ENCODE measurements around the gene METTL16.
"Not testable (repeated sequence)": the region's sequence is repeated elsewhere in the genome, so short reads cannot be mapped to it uniquely, and the experiment has no call there.

Gene METTL16

DNA sequence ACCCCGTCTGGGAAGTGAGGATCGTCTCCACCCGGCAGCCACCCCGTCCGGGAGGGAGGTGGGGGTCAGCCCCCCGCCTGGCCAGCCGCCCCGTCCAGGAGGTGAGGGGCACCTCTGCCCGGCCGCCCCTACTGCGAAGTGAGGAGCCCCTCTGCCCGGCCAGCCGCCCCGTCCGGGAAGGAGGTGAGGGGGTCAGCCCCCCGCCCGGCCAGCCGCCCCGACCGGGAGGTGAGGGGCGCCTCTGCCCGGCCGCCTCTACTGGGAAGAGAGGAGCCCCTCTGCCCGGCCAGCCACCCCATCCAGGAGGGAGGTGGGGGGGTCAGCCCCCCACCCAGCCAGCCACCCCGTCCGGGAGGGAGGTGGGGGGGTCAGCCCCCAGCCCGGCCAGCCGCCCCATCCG, 4.7 kb downstream of the METTL16 start:
- not testable (repeated sequence) for DNase-seq

DNA sequence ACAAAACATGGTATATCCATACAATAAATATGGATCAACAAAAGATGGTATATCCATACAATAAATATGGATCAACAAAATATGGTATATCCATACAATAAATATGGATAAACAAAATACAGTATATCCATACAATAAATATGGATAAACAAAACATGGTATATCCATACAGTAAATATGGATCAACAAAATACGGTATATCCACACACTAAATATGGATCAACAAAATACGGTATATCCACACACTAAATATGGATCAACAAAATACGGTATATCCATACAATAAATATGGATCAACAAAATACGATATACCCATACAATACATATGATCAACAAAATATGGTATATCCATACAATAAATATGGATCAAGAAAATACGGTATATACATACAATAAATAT, 8.1 kb downstream of the METTL16 start:
- DNase-seq = no peak

DNA sequence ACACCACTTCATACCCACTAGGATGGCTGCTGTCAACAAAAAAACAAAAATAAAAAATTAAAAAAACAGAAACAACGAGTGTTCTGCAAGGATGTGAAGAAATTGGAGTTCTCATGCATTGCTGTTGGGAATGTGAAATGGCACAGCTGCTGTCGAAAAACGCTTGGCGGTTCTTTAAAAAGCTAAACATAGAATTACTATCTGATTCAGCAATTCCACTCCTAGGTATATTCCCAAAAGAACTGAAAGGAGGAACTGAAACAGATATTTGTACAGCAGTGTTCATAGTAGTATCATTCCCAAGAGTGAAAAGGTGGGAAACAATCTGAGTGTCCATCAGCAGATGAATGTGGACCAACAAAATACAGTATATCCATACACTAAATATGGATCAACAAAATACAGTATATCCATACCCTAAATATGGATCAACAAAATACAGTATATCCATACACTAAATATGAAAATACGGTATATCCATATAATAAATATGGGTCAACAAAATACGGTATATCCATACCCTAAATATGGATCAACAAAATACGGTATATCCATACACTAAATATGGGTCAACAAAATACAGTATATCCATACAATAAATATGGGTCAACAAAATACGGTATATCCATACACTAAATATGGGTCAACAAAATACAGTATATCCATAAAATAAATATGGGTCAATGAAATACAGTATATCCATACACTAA, 8.7 kb downstream of the METTL16 start:
- DNase-seq = no peak

DNA sequence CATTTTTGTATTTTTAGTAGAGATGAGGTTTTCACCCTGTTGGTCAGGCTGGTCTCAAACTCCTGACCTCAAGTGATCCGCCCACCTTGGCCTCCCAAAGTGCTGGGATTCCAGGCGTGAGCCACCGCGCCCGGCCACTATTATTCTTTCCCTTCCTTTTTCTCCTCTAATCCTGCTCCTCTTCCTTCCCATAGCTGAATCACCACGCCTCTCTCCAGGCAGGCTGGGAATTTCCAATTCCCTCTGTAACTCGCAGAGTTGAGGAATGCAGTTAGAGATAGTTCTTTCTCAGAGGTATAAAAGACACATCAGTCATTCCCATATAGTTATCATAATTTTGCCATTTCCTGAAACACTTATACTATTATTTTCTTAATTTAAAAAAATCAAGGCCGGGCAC, 11.2 kb downstream of the METTL16 start:
- DNase-seq = no peak

DNA sequence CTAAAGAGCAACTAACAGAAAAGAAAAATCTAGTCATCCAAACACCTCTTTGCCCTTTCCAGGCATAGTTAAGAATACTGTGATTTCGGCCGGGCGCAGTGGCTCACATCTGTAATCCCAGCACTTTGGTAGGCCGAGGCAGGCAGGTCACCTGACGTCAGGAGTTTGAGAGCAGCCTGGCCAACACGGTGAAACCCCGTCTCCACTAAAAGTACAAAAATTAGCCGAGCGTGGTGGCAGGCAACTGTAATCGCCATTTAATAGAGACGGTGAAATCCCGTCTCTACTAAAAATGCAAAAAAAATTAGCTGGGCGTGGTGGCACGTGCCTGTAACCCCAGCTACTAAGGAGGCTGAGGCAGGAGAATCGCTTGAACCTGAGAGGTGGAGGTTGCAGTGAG, 22.4 kb downstream of the METTL16 start:
- not testable (repeated sequence) for DNase-seq

DNA sequence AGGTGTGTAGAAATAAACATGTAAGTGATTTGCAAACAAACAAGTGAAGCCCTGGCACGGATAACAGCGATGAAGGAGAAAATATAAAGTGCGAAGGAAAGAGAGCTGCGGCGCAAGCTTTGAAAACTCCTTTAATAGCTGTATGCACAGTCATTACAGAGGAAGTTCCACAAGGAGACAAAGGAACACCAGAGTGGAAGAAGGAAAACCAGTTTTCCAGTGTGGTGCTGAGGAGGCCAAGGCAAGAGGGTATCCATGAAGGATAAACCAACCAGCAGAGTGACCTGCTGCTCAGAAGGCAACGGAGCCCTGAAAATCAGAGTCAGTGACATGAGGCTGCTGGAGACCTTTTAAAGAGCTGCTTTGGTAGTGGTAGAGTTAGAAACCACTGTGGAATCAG, 24.4 kb downstream of the METTL16 start:
- DNase-seq = no peak

DNA sequence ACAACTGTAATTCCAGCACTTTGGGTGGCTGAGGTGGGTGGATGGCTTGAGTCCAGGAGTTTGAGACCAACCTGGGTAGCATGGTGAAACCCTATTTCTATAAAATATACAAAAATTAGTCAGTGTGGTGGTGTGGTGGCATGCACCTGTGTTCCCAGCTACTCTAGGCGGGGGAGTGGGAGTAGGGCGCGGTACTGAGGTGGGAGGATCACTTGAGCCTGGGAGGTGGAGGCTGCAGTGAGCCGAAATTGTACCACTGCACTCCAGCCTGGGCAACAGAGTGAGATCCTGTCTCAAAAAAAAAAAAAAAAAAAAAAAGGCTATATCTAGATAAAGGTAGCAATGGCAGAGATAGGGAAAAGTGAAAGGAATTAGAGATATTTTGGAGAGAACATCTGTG, 25.0 kb downstream of the METTL16 start:
- not testable (repeated sequence) for DNase-seq

DNA sequence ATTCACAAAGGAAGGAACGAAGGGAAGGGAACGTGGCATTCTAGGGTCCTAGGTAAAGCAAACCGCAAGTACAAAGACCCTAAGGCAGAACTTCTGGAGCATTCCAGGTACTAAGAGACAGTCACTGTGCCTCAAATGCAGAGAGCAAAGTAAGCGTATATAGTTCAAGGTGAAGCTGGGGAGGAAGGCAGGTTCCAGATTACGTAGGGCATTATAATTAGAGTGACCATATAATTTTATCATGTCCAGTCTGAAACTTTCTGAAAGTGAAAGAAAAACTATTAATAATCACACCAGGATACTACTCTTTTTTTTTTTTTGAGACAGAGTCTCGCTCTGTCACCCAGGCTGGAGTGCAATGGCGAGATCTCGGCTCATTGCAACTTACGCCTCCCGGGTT, 25.7 kb downstream of the METTL16 start:
- no peak for DNase-seq

DNA sequence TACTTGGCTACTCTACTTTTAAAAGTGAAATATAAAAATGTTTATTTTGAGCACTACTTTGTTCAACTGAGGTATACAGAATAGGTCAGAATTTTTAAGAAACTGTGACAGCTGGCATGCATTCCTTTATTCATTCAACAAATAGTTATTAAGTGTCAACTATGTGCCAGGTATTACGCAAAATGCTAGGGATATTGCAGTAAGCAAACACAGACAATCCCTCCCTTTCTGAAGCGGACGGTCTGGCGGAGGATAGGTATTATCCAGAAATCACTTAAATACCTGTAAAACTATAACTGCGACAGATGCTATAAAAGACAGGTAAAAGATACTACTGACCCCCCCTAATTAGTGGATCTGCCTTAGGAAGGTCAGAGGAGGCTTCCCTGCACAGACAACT, 26.1 kb downstream of the METTL16 start:
- DNase-seq = no peak

DNA sequence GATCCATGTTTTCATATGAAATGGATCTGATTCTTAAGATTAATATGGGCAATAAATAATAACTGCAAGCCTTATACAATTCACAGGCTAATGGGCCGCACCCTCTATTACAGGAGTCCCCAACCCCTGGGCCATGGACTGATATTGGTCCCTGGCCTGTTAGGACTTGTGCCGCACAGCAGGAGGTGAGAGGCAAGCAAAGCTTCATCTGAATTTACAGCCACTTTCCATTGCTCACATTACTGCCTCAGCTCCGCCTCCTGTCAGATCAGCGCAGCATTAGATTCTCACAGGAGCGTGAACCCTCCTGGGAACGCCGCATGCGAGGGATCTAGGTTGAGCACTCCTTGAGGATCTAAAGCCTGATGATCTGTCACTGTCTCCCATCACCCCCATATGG, 26.8 kb downstream of the METTL16 start:
- DNase-seq = no peak

DNA sequence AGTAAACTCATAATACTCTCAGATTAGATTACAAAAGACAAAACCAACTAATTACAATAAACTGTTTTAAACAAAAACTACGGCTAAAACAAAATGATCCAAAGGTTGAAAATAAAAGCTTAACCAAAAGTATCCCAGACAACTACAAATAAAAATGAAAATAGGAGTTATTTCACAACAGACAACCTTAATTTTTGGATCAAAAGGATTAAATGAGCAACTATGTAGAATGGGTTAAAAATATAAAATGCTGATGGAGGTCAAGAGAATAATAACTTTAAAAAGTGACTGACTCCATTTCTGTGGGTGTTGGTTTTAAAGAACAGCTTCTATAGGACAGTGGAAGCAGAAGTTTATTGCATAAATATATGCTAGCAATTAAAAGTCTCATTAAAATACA, 28.6 kb downstream of the METTL16 start:
- DNase-seq = no peak

DNA sequence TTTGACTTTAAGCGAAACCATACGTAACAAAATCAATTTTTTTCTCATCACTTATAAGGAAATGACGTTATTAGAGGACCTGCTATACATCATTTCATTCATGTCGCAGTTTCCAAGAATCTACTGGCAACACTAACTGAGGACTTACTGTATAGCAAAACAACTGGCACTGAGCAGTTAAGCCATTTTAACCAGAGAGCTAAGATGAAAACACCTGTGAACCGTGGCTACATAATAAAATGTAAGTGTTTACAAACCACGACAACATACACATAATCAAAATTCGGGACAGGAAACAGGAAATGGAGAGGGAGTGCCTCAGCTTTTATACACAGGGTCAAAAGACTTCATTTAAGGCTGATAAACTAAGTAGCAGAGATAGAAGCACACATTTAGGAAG, 29.5 kb downstream of the METTL16 start:
- DNase-seq = no peak

DNA sequence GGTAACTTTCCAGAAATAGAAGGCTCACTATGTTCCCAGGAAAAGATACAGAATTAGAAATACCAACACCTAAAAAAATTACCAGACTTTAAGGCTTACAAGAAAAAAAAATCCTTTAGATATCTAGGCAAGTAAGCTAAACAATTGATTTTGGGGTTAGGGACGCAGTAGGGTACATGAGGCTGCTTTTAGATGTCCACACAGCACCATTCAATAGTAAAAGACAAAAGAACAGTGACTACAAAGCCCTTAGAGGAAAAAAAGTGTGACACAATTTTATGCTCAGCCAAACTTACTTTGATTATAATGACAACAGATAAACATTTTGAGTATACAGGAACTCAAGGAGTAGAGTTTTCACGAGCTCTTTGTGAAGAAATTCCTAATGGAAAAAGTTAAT, 29.9 kb downstream of the METTL16 start:
- DNase-seq = no peak

DNA sequence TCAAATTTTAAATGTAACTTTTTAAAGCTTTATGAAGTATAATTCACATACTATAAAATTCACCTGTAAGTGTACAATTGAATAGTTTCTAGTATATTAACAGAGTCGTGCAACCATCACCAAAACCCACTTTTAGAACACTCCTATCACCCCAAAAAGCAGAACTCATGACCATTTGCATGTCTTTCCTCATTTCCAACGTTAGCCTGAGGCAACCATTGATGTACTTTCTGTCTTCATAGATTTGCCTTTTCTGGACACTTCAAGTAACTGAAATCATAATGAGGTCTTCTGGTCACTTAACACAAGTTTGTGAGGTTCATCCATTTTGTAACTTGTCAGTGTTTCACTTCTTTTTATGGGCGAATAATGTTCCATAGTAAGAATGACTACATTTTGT, 33.2 kb downstream of the METTL16 start:
- no peak for DNase-seq

DNA sequence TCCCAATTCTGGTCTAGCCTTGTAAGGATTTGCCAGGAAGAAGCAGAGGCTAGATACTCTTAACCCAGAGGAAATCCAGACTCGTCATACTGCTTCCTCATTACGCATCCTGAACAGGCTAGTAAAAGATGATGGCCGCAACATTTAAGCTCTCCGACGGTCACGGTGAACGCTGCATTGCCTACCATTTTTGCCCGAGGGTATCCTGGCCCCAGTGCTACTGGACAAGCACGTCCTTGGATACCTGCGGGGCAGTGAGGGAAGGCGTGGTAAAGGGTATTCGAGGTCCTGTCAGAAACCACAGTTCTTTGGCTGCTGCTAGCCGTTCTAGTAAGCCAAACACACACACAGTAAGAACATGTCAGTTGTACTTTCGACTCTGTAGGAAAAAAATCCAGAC, 36.6 kb downstream of the METTL16 start:
- no peak for DNase-seq

DNA sequence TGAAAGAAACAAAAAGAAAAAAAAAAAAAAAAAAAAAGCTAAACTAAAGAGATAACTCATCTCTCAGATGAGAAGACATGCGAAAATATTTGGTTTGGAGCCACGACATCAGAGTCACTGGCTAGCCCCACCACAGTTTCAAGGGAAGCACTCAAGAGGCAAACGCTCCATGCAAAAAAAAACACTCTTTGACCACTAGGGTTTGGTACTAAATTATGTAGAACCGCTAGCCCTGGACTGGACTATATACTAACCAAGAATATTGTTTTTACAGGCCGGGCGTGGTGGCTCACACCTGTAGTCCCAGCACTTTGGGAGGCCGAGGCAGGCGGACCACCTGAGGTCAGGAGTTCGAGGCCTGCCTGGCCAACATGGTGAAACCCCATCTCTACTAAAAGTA, 37.3 kb downstream of the METTL16 start:
- DNase-seq = no peak

DNA sequence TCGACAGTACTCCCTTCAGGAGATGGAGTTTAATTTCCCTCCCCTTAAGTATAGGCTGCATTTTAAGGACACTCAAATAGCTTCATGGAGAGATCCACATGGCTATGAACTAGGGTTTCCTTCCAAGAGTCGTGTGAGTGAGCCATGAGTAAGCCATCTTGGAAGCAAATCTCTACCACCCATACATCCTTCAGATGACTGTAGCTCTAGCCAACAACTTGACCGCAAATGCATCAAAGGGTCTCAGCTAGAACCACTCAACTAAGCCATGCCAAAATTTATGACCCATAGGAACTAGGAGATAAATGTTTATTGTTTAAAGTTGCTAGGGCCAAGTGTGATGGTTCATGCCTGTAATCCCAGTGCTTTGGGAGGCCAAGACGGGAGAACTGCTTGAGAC, 43.4 kb downstream of the METTL16 start:
- no peak for DNase-seq

DNA sequence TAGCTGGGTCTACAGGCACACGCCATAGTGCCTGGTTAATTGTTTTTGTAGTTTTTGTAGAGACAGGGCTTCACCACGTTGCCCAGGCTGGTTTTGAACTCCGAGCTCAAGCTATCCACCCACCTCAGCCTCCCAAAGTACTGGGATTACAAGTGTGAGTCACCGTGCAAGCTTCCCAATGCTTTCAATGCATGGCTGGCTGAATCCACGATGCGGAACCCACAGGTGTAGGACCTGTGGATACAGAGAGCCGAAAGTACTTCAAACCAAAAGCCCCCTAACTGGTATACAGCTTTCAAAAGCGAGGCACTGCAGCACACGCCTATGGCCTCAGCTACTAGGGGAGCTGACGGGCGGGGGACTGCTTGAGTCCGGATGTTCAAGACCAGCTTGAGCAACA, 44.8 kb downstream of the METTL16 start:
- no peak for DNase-seq

DNA sequence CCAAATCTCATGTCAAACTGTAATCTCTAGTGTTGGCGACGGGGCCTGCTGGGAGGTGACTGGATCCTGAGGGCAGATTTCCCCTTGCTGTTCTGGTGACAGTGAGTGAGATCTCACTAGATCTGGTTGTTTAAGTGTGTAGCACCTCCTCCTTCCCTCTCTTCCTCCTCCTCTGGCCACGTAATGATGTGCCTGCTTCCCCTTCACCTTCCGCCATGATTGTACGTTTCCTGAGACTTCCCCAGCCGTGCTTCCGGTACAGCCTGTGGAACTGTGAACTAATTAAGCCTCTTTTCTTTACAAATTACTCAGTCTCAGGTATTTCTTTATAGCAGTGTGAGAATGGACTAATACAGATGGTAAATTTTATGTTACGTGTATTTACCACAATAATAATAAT, 49.2 kb downstream of the METTL16 start:
- no peak for DNase-seq

DNA sequence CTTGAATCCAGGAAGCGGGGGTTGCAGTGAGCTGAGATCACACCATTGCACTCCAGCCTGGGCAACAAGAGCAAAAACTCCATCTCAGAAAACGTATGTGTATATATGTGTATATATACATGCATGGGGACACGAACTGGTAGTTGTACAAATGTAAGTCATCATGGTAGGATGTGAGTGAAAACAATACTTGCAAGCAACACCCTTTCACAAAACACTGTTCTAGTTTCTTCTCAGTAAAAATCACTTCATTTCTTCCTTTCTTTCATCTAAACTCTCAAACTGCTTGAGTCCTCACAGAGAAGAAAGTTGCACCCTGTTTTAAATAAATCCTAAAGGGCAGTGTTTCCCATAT, 51.8 kb downstream of the METTL16 start:
- no peak for DNase-seq

DNA sequence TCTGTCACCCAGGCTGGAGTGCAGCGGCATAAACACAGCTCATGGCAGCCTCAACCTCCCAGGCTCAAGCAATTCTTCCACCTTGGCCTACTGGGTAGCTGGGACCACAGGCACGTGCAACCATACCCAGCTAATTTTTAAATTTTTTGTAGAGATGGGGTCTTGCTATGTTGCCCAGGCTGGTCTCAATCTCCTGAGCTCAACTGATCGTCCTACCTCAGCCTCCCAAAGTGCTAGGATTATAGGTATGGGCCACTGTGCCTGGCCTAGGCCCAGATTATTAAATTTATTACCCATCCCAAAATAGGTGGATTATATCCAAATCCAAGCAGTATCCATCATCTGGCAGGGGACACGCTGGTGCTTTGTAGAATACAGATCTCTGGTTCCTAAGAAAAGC, 53.8 kb downstream of the METTL16 start:
- no peak for DNase-seq

DNA sequence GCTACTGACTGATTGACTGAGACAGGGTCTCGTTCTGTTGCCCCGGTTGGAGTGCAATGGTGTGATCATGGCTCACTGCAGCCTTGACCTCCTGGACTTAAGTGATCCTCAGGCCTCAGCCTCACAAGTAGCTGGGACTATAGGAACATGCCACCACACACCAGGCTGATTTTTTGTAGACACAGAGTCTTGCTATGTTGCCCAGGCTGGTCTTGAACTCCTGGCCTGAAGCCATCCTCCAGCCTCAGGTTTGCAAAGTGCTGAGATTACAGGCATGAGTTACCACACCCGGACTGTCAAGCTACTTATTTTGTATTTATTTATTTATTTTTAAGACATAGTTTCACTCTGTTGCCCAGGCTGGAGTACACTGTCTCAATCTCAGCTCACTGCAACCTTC, 55.2 kb downstream of the METTL16 start:
- DNase-seq = no peak

DNA sequence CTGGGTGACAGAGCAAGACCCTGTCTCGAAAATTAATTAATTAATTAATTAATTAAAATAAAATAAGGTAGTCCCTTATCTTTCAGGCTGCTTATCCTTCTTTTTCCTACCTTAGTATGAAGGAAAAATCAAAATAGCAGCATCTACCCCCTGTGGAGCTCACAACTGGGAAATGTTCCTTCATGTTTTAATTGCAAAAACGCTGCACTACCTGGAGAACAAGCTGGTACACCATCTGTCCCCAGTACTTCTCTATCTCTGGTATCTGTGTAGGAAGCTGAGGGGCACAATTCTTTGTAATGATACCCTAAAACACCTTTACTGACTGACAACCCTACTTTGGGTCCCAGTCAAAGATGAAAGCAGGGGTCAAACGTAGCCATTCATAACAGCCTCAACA, 55.7 kb downstream of the METTL16 start:
- no peak for DNase-seq

DNA sequence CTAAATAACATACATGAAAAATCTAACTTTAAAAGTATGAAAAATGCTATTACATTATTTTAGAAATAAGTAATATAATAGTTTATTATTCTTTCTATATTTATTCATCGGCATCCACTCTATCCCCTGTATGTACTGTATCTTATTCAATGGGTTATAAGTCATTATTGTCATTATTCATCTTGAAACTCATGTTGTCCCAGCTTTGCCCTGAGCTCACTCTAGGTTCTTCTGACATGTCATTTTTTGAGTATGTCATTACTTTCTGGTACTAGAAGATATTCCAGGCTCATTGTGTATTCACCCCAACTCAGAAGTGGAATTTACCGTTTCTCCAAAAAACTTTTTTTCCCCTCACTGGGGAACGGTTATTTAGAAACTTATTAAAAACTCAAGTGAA, 57.8 kb downstream of the METTL16 start:
- DNase-seq = no peak

DNA sequence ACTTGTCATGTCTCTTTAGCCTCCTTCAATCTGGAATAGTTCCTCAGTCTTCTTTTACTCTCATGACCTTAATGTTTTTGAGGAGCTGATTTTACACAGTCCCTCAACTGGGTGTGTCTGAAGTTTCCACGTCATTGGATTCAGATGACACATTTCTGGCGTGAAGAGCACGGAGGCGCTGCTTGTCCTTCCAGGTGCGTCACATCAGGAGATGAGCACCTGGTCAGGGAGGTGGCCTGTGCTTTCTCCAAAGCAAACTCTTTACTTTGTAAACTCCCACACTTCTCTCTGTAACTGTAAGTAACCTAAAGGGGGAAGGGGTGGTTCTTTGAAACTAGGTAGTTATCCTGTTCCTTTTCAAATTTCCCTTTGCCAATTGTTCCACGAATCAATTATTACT, 58.4 kb downstream of the METTL16 start:
- no peak for DNase-seq
